A673 (cell line): ENCODE results near the gene SIT1. TPM values are rescaled to one million over a fixed set of nuclear protein-coding genes. Genes with fewer than 3 reads are reported as not detected.
"Not testable (repeated sequence)": the region's sequence is repeated elsewhere in the genome, so short reads cannot be mapped to it uniquely, and the experiment has no call there.

Experiments
- BruUV-seq: library from RNA; stranded (reverse); fragments of 400-500 nt; replicated peaks from 2 replicates; lab custom pipeline; 2021; lab: Mats Ljungman, UMichigan
- CTCF ChIA-PET: fragments of 300-600 bp; sonication (Branson Sonifier 250); formaldehyde crosslinking; loops from one replicate; lab custom pipeline; 2022; ENCODE audit warnings: antibody characterized with exemption; lab: Charles Lee
- POLR2A ChIA-PET: fragments of 300-600 bp; sonication (Branson Sonifier 250); formaldehyde crosslinking; loops from one replicate; lab custom pipeline; 2022; ENCODE audit warnings: antibody characterized with exemption; ENCODE audit not compliant: low non-redundant PET; lab: Charles Lee
- DNase-seq: peaks from one replicate; pipeline ENCODE4 v3.0.0-alpha.2; 2015; ENCODE audit warnings: low spot score
- H3K27ac ChIP-seq: fragments of 200-600 bp; sonication (generic); 2 replicates; pipeline ENCODE4 v1.5.1; 2016; ENCODE audit warnings: mixed run types, low read depth, mild to moderate bottlenecking, mixed read lengths, antibody characterized with exemption, low read length; ENCODE audit not compliant: poor library complexity, severe bottlenecking
- H3K27me3 ChIP-seq: fragments of 200-600 bp; sonication (generic); replicated peaks from 2 replicates; pipeline ENCODE4 v1.6.1; 2017; ENCODE audit warnings: mixed run types, low read depth, mild to moderate bottlenecking, mixed read lengths, antibody characterized with exemption, low read length; ENCODE audit not compliant: insufficient read depth, poor library complexity
- H3K36me3 ChIP-seq: fragments of 200-600 bp; sonication (generic); 2 replicates; pipeline ENCODE4 v1.6.1; 2016; ENCODE audit warnings: mixed run types, mild to moderate bottlenecking, mixed read lengths, antibody characterized with exemption, low read length; ENCODE audit not compliant: insufficient read depth, poor library complexity, severe bottlenecking
- H3K4me1 ChIP-seq: fragments of 200-600 bp; sonication (generic); 2 replicates; pipeline ENCODE4 v1.6.1; 2017; ENCODE audit warnings: mixed run types, mild to moderate bottlenecking, mixed read lengths, antibody characterized with exemption, low read length; ENCODE audit not compliant: insufficient read depth, poor library complexity, severe bottlenecking
- H3K4me3 ChIP-seq: fragments of 200-600 bp; sonication (generic); 2 replicates; pipeline ENCODE4 v1.5.1; 2016; ENCODE audit warnings: low read depth, mixed run types, mild to moderate bottlenecking, mixed read lengths, low read length; ENCODE audit not compliant: poor library complexity, severe bottlenecking
- H3K9me3 ChIP-seq: fragments of 200-600 bp; sonication (generic); 2 replicates; pipeline ENCODE4 v1.6.1; 2016; ENCODE audit warnings: mixed run types, low read depth, mild to moderate bottlenecking, mixed read lengths, antibody characterized with exemption, low read length; ENCODE audit not compliant: poor library complexity, severe bottlenecking
- EZH2 ChIP-seq: fragments of 200-600 bp; sonication (generic); IDR thresholded peaks from 2 replicates; pipeline ENCODE4 v1.6.1; 2017; ENCODE audit warnings: borderline replicate concordance, low read depth, mild to moderate bottlenecking, mixed read lengths, antibody characterized with exemption, low read length; ENCODE audit not compliant: poor library complexity, severe bottlenecking
- intact Hi-C: fragments of 100-400 bp; cut with micrococcal nuclease; formaldehyde crosslinking; loops from one replicate; pipeline ENCODE4 v1.10.0; 2022; ENCODE audit not compliant: unreplicated experiment
- total RNA-seq: library from RNA; stranded (reverse); gene quantifications from 2 replicates; pipeline ENCODE4 v1.2.3, GENCODE V29; 2021
- TF ChIP-seq, protein P1 (sequence below): fragments of 300-800, 200-600 bp; sonication (generic); conservative IDR thresholded peaks from 2 replicates; pipeline ENCODE4 v1.5.1; 2017; ENCODE audit warnings: low read depth, mild to moderate bottlenecking, antibody characterized with exemption, low read length, moderate library complexity, mixed read lengths

SIT1 gene
- total RNA-seq, 1 experiment from 2014 or later = not detected

DNA sequence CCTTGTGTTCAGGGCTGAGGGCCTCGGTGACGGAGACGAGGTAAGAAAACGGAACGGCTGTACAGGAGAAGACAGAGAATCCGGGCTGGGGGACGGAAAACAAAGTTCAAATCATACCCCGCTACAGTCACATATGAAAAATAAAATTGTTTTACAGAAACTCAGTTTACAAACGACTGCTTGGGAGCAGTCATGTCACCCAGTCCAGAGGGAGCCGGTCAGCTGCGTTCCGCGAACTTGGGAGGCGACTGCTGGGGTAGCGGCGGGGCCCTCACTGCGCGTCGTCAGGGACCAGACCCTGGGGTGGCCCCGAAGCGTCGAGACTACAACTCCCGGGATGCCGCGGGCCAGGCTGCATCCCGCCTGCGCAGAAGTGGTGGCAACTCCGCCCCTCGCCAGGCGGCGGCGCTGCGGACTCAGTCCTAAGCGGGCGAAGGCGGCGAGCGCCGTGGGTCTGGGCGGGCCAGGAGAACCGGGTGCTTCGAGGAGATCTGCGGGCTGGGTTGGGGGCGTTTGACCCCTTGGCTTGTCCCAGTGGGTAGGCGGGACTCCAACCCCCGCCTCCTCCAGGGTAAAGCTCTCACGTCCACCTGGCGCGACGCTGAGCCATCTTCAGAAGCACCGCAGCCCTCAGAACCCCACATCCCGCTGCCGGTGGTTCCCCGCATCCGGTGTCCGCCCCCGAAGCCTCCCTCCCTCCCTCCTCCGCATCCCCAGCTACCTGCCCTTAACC, 4.0 kb downstream of the SIT1 start:
- intact Hi-C loops = loop anchor here (1.0 to 5.0 kb wide), 2 partner anchors 12 to 44 kb away; partner anchors contain the start of genes CCDC107 and RMRP
- Histone ChIP-seq H3K4me1 (peaks cover 4% of the 10 kb centered on the region), H3K27me3 (no peaks in the 10 kb centered on the region), H3K9me3 (no peaks in the 10 kb centered on the region), H3K4me3 (peak overlapping the region; percentile 52), H3K27ac (peak overlapping the region; percentile 64), H3K36me3 (no peaks in the 10 kb centered on the region)
- BruUV-seq = no TSS peak
- POLR2A ChIA-PET = interaction anchor here (0.6 kb wide), 2 partner anchors 11 to 174 kb away, joined by 5 to 8 read pairs; partner anchors contain the start of genes CCDC107 and RMRP
- TF ChIP-seq, protein P1, sequence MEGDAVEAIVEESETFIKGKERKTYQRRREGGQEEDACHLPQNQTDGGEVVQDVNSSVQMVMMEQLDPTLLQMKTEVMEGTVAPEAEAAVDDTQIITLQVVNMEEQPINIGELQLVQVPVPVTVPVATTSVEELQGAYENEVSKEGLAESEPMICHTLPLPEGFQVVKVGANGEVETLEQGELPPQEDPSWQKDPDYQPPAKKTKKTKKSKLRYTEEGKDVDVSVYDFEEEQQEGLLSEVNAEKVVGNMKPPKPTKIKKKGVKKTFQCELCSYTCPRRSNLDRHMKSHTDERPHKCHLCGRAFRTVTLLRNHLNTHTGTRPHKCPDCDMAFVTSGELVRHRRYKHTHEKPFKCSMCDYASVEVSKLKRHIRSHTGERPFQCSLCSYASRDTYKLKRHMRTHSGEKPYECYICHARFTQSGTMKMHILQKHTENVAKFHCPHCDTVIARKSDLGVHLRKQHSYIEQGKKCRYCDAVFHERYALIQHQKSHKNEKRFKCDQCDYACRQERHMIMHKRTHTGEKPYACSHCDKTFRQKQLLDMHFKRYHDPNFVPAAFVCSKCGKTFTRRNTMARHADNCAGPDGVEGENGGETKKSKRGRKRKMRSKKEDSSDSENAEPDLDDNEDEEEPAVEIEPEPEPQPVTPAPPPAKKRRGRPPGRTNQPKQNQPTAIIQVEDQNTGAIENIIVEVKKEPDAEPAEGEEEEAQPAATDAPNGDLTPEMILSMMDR = peak; percentile 95
- TF ChIP-seq EZH2 = no peak
- DNase-seq = peak; percentile 94
- CTCF ChIA-PET = interaction anchor here (0.5 to 1.2 kb wide), 6 partner anchors 36 to 595 kb away, joined by 3 to 5 read pairs (median 4); partner anchors contain the start of gene CREB3

DNA sequence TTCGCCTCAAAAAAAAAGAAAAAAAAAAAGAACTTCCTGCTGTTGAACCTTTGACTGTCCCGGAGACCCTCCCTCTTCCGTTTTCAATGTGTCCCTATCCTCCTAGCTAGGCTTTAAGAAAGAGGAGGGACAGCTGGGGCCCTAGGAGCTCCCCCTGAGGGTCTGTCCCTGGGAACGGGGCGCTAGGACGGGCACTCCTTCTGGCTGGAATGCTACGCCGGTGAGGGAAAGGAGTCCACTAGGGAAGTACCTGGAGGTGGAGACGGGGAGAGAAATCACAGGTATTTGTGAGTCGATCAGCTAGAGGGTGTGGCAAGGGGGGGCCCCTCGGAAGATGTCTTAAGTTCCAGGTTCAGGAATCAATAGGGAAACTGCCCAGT, 4.6 kb downstream of the SIT1 start:
- DNase-seq = no peak
- BruUV-seq = TSS peak; percentile 50
- Histone ChIP-seq H3K4me3 (peak overlapping the region; percentile 52), H3K4me1 (peaks cover 4% of the 10 kb centered on the region), H3K27ac (peak overlapping the region; percentile 64), H3K9me3 (no peaks in the 10 kb centered on the region), H3K27me3 (no peaks in the 10 kb centered on the region), H3K36me3 (no peaks in the 10 kb centered on the region)
- intact Hi-C loops = loop anchor here (1.0 to 5.0 kb wide), 2 partner anchors 12 to 44 kb away; partner anchors contain the start of genes CCDC107 and RMRP
- CTCF ChIA-PET = interaction anchor here (0.6 to 1.2 kb wide), 4 partner anchors 35 to 180 kb away, joined by 3 to 5 read pairs (median 4); partner anchors contain the start of gene CREB3
- TF ChIP-seq EZH2 = no peak
- TF ChIP-seq, protein P1 = no peak
- POLR2A ChIA-PET = interaction anchor here (0.6 kb wide), 1 partner anchor 12 kb away, joined by 5 read pairs; the partner anchor contains the start of genes CCDC107 and RMRP

DNA sequence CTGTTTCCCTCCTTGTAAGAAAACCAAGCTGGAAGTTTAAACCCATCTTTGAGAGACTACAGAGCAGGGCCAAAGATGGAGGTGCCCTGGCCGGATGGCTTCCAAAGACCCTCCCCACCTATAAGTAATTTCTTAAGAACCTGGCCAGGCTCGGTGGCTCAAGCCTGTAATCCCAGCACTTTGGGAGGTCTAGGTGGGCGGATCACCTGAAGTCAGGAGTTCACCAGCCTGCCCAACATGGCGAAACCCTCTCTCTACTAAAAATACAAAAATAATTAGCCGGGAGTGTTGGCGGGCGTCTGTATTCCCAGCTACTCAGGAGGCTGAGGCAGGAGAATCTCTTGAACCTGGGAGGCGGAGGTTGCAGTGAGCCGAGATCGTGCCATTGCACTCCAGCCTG, 5.0 kb downstream of the SIT1 start:
- intact Hi-C loops = loop anchor here (1.0 to 5.0 kb wide), 2 partner anchors 13 to 43 kb away; partner anchors contain the start of genes CCDC107 and RMRP
- not testable (repeated sequence) for H3K27me3 ChIP-seq, BruUV-seq, H3K36me3 ChIP-seq, H3K27ac ChIP-seq, H3K9me3 ChIP-seq, H3K4me1 ChIP-seq, DNase-seq
- POLR2A ChIA-PET = interaction anchor here (0.6 kb wide), 1 partner anchor 12 kb away, joined by 5 read pairs; the partner anchor contains the start of genes CCDC107 and RMRP
- CTCF ChIA-PET = interaction anchor here (0.6 to 1.2 kb wide), 4 partner anchors 35 to 180 kb away, joined by 3 to 5 read pairs (median 4); partner anchors contain the start of gene CREB3
- peak overlapping the region; percentile 52 for H3K4me3 ChIP-seq
